ENCODE results near the gene ADH4.

The ADH4 gene

DNA sequence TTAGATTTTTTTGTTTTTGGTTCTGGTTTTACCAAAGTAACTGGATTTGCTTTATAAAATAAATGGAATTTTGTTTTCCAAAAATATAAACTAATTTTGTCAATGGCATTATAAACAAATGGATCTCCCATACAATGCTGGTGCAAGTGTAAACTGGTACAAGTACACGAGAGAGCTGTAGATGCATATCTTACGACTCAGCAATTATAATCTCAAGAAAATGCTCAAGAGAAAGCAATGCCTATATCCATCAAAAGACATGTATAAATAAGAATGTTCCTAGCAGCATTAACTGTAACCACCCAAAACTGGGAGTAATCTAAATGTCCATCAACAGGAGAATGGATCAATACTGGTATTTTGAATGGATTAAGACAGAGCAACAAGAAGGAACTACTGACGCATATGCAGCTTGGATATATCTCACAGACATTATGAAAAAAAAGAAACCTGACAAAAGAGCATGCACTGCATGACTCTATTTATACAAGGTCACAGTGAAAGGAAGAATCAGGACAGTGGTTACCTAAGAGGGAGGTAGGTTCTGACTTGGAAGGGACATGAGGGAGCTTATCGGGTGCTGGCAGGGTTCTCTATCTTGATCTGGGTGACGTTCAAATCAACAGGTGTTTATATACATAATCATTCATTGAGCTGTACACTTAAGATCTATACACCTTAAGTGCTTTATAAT lies 65.0 kb downstream of the ADH4 start:
- no peak for DNase-seq

DNA sequence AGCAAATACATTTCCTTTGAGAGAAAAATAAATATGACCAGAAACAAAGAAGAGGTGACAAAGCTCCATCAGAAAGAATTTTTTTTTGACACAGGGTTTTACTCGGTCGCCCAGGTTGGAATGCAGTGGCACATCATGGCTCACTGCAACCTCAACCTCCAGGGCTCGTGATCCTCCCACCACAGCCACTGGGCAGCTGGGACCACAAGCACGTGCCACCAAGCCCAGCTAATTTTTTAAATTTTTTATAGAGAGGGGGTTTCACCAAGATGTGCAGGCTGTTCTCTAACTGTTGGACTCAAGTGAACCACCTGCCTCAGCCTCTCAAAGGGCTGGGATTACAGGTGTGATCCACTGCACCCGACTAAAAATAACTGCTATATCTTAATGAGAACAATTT lies 65.8 kb downstream of the ADH4 start:
- DNase-seq = no peak

DNA sequence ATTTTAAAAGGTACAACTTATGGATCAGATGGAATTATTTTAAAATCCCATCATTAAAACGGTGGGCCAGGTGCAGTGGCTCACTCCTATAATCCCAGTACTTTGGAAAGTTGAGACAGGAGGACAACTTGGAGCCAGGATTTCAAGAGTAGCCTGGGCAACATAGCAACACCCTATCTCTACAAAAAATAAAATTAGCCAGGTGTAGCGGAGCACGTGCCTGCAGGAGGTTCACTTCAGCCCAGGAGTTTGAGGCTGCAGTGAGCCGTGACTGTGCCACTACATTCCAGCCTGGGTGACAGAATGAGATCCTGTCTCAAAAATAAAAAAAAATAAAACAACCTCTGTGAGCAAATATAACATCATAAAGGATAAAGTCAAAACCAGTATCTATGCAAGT lies 66.9 kb downstream of the ADH4 start:
- no peak for DNase-seq

DNA sequence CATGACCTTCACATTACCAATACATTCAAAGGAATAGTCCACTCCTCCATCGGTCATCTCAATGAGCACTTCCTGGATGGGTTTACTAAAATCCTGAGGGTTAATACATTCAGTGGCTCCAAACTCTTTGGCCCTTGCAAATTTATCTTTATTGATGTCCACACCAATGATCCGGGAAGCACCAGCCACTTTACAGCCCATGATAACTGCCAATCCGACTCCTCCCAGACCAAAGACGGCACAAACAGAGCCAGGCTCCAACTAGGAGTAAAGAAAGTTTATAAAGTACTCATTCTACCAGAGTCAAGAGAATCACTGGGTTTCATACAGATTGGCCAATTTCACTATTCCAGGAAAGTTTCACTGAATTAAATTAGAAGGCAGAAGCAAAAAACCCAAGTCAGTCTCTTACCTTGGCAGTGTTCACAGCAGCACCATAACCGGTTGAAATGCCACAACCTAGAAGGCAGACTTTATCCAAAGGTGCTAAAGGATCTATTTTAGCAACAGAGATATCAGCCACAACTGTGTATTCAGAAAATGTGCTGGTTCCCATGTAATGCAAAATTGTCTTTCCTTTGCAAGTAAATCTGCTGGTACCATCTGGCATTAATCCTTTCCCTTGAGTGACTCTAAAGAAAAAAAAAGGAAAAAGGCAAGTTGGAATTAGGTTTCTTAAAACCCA lies 67.7 kb downstream of the ADH4 start:
- DNase-seq = no peak

DNA sequence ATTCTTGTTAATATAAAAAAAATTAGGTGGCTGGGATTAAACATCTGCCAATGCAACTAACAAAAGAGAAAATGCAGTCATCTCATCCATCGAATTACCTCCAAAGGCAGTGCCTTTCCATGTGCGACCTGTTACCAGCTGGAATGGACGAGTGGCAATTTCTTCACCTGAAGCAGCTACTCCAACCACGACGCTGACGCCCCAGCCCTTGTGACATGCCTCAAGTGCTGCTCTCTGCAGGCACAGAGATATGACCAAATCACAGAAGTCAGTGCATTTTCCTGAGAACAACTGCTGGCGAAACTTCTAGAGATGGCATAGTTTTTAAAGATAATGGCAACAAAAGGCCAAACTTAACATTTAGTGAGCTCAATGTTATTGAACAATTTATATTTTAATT lies 69.3 kb downstream of the ADH4 start:
- no peak for DNase-seq
